ENCODE measurements around the gene BTBD18. TPM values are rescaled to one million over a fixed set of nuclear protein-coding genes. Genes with fewer than 3 reads are reported as not detected.

BTBD18 gene
- total and polyA plus RNA-seq, 2 of the 13 experiments (the other 11 are each of a cell fraction or from before 2014, with no cell fraction given) = not detected

- TF ChIP-seq TRAFD1 (CRISPR knock-in tag; IDR thresholded peaks at IDR 0.05; ENCODE audit: borderline replicate concordance) (no peak), STAG1 (CRISPR knock-in tag; IDR thresholded peaks at IDR 0.05) (peak; percentile 81), SAP130 (CRISPR knock-in tag; IDR thresholded peaks at IDR 0.05; ENCODE audit: low read depth) (peak; percentile 34; the same call in 1 of the 2 replicates), YEATS4 (CRISPR knock-in tag; IDR thresholded peaks at IDR 0.05; ENCODE audit: borderline replicate concordance) (no peak), DRAP1 (CRISPR knock-in tag; IDR thresholded peaks at IDR 0.05) (no peak), HDAC2 (CRISPR knock-in tag; IDR thresholded peaks at IDR 0.05) (peak; percentile 21; the same call in 1 of the 2 replicates), TCF12 (IDR thresholded peaks at IDR 0.05) (no peak), TCF12 (CRISPR knock-in tag; IDR thresholded peaks at IDR 0.05) (no peak), TBX2 (CRISPR knock-in tag; IDR thresholded peaks at IDR 0.05; ENCODE audit: borderline replicate concordance) (0 out of 2 replicates have a peak, but pooled peaks have one; percentile 17), ZNF17 (CRISPR knock-in tag; IDR thresholded peaks at IDR 0.05) (no peak), KAT8 (CRISPR knock-in tag; IDR thresholded peaks at IDR 0.05) (peak; percentile 47; the same call in 1 of the 2 replicates), ZNF263 (CRISPR knock-in tag; IDR thresholded peaks at IDR 0.05) (no peak), PRDM10 (CRISPR knock-in tag; IDR thresholded peaks at IDR 0.05; ENCODE audit: low read depth) (0 out of 2 replicates have a peak, but pooled peaks have one; percentile 16), TARDBP (CRISPR knock-in tag; IDR thresholded peaks at IDR 0.05) (0 out of 2 replicates have a peak, but pooled peaks have one; percentile 20), SOX6 (IDR thresholded peaks at IDR 0.05) (no peak), SOX6 (CRISPR knock-in tag; IDR thresholded peaks at IDR 0.05) (peak; percentile 80), ZMYM2 (CRISPR knock-in tag; IDR thresholded peaks at IDR 0.05) (no peak), ZNF547 (CRISPR knock-in tag; IDR thresholded peaks at IDR 0.05) (no peak), CREB1 (IDR thresholded peaks at IDR 0.05) (no peak), CREB1 (CRISPR knock-in tag; IDR thresholded peaks at IDR 0.05) (0 out of 2 replicates have a peak, but pooled peaks have one; percentile 20), FOXP1 (IDR thresholded peaks at IDR 0.05) (no peak), FOXP1 (CRISPR knock-in tag; IDR thresholded peaks at IDR 0.05) (0 out of 2 replicates have a peak, but pooled peaks have one; percentile 6), MEIS2 (CRISPR knock-in tag; IDR thresholded peaks at IDR 0.05) (no peak), ZBTB25 (CRISPR knock-in tag; IDR thresholded peaks at IDR 0.05) (no peak)
These were observed at the start of gene BTBD18 (continued) for GRCh38 chr11:57751676-57752253.

All from HepG2 (cell line).